Glomerular visceral epithelial cell (primary cell): Measurements from ENCODE around the gene ATXN1.
"Not testable (repeated sequence)": the region's sequence is repeated elsewhere in the genome, so short reads cannot be mapped to it uniquely, and the experiment has no call there.

Experiments used
- DNase-seq: peaks from one replicate; pipeline ENCODE4 v3.0.0-alpha.2; 2016; ENCODE audit errors: extremely low spot score

Gene ATXN1

DNA sequence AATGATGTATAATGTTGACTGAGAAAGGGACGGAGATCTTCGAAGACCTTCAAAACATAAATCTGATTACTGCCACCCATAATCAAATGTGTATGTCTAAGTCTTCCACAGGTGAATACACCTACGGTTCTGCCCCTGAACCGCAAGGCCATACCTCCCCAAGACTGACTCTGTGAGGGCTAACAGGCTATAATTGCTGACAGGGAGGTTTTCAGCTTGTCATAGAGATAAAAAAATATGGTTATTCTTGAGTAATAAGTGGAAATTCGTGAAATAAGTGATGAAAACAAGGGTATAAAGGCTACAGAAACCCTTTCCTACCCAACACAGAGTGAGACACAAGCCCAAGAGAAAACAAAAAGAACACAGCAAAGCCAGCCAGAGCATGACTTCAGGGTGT, 188.9 kb downstream of the ATXN1 start:
- no peak for DNase-seq

DNA sequence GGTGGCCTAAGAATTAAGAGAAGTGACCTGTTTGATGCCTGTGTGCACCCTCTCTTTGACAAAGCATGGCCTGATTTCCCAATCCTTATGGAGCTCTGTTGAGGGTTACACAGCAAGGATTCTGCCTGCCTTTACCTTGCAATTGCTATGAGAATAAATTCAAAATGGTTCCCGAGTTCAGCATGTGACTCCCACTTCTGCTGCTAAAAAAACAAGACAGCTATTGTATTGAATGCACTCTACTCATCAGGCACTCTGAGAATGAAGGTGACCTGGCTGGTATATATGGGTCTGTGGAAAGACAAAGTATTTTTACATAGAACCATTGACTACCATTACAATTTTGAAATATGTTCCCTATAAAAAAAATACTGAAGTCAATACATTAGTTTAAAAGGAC, 190.3 kb downstream of the ATXN1 start:
- no peak for DNase-seq

DNA sequence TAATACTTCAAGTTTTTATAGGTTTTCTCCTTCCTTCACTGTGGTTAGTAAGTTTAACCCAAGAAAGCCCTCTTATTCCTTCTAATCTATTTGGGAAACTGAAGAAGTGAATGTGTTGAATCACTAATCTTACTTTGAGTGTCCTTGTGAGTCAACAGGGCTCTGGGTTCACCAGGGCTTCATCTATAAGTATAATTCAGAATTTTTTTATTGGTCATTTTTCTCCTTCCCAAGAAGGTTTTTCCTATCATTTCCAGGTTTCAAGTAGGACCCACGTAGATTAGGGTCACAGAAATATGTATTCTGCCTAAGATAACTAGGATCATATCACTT, 191.1 kb downstream of the ATXN1 start:
- DNase-seq, result no peak

DNA sequence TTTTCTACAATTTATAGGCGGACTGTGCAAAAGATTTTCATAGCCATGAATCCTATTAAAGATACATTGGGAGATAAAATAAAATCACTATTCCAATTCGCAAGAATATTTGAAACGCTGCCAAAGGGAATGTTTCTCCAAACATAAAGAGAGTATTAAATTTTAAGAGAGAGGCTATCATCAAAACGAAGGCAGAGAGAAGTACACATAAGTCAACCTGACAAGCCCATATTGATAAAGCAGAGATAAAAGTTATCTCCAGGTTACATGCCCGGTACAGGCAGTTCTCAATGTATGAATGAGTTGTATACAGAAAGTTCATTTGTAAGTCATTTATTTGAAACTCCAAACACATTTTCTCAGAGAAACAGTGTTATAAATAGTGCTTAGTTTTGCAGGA, 193.1 kb downstream of the ATXN1 start:
- no peak for DNase-seq

DNA sequence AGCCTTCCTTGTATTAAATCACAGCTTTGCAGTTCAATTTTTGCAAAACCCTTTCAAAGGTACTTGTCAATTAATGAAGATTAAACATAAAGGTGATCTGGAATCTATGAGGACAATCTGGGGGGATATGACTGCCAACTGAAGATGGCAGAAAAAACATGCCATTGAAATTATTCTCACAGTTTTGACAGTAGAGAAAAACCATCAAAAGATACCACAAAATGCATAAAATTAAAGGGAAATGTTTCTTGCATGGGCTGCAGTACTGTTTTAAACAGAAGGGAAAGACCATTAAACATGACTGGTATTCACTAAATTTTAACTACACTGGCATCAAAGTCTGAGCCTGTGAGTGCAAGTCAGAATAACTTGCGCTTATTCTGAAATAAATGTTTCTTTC, 194.2 kb downstream of the ATXN1 start:
- DNase-seq, result no peak

DNA sequence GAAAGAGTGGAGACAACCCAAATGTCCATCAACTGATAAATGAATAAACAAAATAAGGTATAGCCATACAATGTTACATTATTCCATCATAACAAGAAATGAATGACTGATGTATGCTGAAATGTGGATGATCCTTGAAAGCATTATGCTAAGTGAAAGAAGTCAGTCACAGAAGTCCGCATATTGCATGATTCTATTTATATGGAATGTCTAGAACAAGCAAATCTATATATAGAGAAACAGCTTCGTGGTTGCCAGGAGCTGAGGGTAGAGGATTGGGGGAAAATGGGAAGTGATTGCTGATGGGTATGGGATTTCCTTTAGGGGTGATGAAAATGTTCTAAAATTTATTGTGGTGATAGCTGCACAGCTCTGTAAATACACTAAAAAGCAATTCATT, 196.8 kb downstream of the ATXN1 start:
- DNase-seq, result no peak

DNA sequence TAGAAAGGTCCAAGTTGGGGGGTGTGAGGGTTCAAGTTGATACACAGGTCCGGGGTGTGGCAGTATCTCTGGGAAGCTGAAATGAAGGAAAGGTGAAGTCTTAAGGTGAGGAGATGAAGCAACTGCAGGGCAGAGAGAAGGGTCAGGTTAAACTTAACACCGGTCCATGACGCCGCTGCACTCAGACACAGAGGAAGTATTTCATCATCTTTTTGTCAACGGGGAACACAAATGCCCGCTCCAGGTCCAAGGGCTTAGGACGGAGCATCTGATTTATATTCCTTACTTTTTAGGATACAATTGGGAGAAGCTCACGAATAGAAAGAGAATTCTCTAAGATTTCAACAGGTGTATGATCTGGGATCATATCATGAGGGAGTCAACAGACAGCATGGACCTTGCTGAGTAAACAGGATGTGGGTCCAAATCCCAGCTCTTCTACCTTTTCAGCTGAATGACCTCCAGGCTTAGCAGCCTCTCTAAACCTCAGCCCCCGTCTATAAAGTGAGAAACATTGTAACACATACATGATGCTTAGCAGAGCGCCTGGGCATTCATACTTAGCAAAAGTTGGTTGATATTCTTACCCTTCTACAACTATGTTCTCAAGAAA, 197.5 kb downstream of the ATXN1 start:
- DNase-seq, result no peak

DNA sequence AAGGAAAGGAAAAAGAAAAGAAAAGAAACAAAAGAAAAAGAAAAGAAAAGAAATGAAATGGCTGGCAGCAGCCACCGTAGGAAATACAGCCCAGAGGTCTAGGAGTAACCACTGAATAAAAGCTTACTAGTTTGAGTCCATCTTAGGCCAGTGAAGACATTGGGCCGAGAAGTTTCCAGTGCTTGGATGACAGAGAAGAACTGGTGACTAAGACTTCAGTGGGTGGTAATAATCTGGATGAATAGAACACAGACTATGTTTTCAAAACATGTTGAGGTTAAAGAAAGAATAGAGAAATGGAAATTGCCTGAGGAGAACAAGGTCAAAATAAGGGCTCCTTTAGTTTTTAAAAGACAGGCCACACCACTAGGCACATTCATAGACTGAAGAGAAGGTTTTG, 198.8 kb downstream of the ATXN1 start:
- DNase-seq, result no peak

DNA sequence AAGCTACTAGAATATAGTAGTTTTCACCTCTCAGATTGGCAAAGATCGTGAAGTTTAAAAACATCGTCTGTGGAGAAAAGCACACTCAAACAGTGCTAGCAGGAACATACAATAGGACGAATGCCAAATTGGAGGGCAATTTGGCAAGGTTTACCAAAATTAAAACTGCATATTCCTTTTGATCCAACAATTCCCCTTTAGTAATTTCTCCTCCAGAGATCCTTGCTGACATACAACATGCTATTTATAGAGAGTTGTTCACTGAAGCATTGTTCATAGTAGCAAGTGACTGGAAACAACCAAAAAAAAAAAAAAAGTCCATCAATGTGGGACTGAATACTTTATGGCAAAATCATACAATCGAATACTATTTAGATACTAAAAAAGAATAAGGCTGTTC, 202.2 kb downstream of the ATXN1 start:
- no peak for DNase-seq

DNA sequence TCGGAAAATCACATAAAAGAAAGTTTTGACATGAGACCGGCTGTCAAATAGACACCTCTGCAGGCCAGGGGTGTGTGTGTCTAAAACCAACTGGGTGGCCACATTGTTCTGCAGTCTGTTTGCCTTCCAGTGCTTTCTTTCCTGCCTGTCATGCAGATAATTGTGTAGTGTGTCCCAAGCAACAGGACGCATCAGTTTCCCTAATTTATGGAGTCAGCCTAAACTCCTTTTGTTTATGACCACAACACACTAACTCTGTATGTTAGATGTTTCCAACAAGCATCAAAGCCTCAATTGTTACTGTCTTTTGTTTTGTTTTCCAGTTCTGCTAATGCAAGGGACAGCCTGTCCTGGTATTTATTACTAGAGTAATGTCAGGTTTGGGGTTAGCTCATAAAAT, 205.7 kb downstream of the ATXN1 start:
- no peak for DNase-seq

DNA sequence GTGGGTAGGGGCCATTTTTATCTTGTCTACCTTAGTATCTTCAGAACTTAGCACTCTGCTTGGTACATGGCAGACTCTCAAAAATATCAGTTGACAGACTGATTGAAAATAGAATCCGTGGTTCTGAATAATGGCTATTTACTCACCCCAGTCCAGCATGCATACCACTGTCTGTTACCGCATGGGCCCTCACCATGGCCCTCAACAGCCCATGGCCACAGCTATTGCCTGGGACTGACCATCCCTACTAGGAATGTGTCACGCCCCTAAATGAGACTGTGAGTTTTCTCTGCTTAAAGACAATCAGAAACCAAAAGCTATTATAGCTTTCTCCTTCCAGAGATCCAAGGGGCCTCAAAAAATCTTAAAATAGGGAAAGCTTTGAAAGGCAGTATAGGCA, 207.7 kb downstream of the ATXN1 start:
- DNase-seq, result no peak

DNA sequence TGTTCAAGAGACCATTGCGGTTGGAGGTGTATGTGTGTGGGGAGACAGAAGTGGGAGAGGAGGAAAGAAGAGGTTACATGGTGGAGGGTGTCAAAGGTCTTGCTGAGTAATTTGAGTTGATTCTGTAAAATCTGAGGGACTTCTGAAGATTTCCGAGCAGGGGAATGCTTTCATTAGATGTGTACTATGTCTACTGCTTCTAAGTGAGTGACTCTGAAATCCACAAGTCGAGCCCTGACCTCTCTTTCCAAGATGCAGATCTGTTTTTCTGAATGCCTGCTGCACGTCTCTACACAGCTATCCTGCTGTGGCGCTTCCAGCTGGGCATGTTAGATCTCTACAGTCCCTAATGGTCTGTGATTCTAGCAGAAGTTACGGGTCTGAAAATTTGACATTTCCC, 209.8 kb downstream of the ATXN1 start:
- DNase-seq, result no peak

DNA sequence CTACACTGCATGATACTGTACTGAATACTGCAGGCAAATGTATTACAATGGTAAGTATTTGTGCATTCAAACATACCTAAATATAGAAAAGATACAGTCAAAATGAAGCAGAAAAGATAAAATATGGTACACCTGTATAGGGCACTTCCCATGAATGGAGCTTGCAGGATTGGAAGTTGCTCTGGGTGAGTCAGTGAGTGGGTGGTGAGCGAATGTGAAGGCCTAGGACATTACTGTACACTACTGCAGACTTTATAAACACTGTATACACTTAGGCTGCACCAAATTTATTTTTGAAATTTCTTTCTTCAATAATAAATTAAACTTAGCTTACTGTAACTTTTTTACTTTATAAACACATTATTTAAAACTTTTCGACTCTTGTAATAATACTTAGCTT, 213.1 kb downstream of the ATXN1 start:
- DNase-seq, result no peak

DNA sequence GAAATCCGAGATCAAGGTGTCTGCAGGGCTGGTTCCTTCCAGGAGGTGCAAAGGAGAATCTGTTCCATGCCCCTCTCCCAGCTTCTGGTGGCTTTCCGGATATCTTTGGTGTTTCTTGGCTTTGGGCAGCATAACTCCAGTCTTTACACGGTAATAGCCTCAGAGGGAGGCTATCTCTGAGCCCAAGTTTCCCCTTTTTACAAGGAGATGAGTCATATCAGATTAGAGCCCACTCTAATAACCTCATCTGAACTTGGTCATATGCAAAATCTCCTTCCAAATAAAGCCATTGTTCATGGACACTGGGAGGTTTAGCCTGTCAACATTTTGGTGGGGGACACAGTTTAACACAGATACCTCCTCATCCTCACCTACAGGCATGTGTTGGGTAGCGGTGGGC, 213.7 kb downstream of the ATXN1 start:
- DNase-seq, result no peak

DNA sequence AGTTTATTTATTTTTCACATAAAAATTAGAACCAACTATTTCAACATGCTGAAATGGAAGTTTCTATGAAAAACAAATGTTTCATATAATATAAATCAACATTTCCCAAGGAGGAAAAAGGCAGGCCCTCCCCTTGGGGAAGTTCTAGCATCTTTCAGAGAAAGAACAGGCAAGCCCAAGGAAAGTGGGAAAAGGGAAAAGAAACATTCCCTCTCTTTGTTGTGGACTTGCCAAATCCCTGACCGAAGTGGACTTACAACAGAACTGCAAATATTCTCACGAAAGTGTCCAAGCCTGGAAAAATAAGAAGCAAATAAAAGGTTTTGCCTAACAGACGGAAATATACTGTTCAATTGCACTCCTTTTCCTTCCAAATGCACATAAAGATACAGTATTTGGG, 214.4 kb downstream of the ATXN1 start:
- no peak for DNase-seq

DNA sequence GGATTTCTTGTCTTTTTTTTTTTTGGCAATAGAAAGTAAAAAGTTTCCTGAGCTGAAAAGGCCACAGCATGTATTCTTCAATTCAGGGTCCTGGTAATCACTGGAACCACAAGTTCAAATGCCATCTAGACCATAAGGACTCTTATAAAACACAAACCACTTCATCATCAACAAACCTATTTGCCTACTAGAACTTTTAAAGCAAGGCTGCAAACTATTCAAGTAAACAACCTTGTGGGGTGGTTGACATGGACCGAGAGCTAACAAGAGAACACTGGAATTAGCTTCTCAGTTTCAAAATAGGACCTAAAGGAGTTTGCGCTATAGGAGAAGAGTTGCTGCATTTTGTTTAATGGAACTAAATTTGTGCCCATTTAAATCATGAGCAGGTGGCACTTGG, 215.9 kb downstream of the ATXN1 start:
- no peak for DNase-seq

DNA sequence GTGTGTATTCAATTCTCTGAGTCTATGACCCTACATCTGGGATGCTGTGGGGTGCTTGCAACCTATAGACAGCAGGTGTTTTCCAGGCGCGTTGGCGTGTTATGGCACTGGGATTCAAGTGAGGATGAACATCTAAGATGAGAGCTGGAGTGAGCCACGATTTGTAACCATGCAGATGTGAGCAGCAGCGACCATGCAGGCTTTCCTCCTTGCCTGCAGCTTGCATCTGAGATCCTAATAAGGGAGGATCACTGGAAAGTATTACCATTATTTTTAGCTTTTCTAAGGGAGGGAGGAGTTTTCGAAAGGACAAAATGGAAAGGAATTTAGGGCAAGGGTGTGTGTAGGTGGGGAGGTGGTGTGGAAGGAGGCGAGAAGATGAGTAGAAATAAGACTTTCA, 216.7 kb downstream of the ATXN1 start:
- no peak for DNase-seq

DNA sequence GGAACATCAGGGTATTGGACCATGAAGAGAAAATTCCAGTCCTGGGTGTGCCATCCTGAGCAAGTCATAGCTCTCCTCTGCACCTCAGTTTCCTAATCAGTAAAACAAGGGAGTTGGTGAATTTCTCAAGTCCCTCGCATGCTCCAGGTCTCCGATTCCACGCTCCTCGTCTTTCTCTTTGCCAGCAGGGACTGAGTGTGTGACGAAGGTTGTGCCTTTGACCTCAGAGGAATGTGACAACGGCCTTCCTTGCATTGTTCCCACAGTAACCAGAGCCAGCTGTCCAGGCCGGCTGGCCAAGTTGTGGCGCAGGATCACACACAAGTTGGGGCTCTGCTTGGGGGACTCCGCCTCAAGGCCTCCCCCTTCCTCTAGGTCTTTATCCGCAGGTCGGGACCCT, 217.3 kb downstream of the ATXN1 start:
- DNase-seq, result peak; percentile 69

DNA sequence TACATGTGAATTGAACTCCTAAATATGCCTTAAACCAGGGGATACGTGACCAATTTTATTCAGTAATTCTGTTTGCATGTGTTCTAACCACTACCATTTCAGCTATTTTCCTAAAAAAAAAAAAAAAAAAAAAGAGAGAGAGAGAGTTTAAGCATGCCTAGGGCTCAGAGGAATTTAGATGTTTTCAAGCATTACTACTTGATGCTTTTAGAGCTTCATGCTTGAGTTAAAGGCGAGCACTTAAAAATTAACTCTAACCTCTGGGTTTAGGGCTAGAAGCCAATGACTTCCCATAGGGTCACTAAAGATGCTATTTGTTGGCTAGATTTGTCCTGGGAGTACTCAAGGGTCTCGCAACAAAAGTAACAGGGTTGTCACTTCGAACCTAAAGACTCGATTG, 217.7 kb downstream of the ATXN1 start:
- DNase-seq, result peak; percentile 44

DNA sequence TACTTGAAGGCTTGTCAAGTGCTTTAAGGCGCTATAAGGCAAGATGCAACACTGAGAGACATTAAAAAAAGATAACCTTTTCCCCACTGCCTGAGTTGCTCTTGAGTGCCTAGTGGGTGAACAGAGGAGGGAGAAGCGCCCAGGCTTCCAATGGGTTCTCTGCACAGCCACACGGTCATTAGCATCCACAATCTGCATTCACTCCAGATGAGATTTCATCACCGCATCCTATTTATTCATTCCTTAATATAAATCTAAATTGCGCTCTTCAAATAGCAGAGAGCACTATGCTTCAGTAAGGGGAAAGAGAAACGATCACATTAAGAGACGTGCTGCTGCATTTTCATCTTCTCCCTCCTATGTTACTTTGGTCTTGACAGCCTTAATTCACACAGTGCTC, 219.2 kb downstream of the ATXN1 start:
- DNase-seq, result no peak

DNA sequence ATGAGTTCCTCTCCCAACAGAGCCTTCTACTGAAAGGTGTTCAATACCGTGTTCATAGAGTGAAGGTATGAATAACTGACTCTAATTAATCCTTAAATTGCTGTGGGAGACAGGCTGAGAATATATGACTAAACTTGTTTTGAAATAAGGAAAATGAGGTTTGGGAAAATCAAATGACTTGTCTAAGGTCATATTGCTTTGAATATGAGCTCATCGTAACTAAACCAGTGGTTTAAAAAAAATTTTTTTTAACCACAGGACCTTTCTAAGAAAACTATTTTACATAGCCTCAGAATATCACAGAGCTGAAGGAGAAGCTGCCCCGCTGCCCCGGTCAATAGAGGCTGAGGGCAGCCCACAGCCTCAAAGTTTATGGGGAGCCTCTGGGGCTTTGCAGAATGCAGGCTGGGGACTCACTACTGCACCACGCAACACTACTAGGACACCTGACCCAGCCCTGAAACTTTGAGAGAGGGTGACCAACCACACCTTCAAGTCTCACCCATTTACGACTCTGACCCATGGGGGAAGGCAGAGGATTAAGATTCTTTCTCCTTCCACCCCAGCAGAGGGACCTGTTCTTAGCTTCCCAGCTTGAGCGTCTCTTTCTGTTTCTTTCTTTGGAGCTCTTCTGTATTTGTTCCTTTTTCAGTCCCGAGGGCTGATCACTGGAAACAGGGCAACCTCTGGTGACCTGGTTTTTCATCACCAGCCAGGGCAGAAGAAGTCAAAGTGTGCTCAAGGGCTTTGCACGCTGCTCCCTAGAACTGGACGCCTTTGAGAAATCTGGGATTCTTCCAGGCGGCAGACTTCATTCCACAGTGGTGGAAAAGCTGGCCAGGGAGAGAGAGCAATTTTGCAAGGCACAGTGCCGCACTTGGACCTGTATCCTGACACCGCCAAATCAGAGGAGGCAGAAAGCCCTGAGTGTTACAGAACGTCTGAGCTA, 220.2 kb downstream of the ATXN1 start:
- no peak for DNase-seq

DNA sequence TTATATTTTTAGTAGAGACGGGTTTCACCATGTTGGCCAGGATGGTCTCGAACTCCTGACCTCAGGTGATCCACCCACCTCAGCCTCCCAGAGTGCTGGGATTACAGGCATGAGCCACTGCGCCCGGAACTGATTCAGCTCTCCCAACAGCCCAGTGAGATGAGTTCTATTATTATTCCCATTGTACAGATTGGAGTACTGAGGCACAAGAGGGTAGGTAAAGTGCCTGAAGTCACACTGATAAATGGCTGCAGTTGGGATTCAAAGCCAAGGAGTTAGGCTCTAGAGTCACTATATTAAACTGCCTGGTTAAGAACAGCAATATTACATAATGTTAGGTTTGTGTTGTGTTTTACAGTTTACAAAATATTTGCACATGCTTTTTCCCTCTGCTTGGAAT, 220.9 kb downstream of the ATXN1 start:
- DNase-seq, result not testable (repeated sequence)

DNA sequence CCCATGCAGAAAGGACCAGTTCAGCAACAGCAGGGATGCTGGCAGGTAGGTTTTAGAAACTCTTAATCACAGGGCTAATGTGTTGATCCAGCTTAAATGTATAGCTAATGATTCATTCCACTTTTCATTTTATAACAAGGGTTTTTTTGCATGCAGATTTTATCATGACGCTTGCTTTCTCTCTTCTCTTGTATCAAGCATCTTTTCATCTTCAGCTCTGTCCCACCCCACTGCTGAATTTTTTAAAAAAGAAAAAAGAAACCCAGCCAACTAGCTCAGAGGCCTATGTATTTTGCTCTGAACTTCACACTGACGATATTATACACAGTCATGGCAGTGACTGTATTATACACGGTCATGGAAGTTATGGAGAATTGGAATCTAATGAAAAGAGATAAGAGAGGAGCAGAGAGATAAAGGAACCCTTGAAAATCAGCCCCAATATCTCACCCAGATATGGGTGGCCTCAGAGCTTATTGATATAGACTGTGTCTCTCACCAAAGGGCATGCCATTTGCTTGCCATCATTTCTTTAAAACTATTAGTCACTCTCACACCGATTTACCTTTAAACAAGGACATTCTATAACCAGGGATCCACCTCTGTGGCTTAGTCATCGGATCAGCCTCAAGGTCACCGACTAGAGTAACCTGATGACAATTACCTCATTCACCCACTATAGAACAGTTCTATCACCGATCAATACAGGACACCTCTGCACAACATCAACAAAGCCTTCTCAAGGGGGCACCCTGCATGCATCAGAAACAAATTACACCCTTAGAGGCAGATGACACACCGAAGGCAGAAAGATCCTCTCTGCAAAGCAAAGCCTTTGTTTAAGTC, 222.0 kb downstream of the ATXN1 start:
- no peak for DNase-seq
